GM06990 (cell line): Measurements from ENCODE around the gene HIP1R.

Experiments used
- DNase-seq: peaks from one replicate; pipeline ENCODE4 v3.0.0-alpha.2; 2011; ENCODE audit not compliant: insufficient read length; ENCODE audit errors: extremely low read depth
- H3K27me3 ChIP-seq: replicated peaks from 2 replicates; pipeline ENCODE4 v1.6.0; 2011; ENCODE audit warnings: low read length; ENCODE audit not compliant: control insufficient read depth, insufficient read depth
- H3K36me3 ChIP-seq: 2 replicates; pipeline ENCODE4 v1.5.1; 2011; ENCODE audit warnings: low read length; ENCODE audit not compliant: control insufficient read depth, insufficient read depth
- H3K4me3 ChIP-seq: replicated peaks from 2 replicates; pipeline ENCODE4 v1.5.1; 2011; ENCODE audit warnings: low read depth, mild to moderate bottlenecking, control low read depth, low read length
- CTCF ChIP-seq: IDR thresholded peaks from 2 replicates; pipeline ENCODE4 v1.5.1; 2011; ENCODE audit warnings: low read length, control low read depth, mild to moderate bottlenecking, inconsistent platforms; ENCODE audit not compliant: insufficient read depth, poor library complexity, severe bottlenecking

HIP1R gene

GRCh38 chr12:122811777-122812176 is 23.5 kb upstream of the HIP1R start:
- no peak for DNase-seq
- no peak for TF ChIP-seq CTCF
- no peaks in the 10 kb centered on the region for H3K27me3 ChIP-seq
- no peak overlapping the region for H3K4me3 ChIP-seq
- no peaks in the 10 kb centered on the region for H3K36me3 ChIP-seq

- no peak overlapping the region for H3K4me3 ChIP-seq
- peak; percentile 29 for DNase-seq
- H3K27me3 ChIP-seq = no peaks in the 10 kb centered on the region
- TF ChIP-seq CTCF = no peak
- H3K36me3 ChIP-seq = no peaks in the 10 kb centered on the region
Observed at GRCh38 chr12:122813310-122813713, 21.9 kb upstream of the HIP1R start.

GRCh38 chr12:122819209-122819785 is 16.0 kb upstream of the HIP1R start:
- Histone ChIP-seq H3K4me3 (no peak overlapping the region), H3K36me3 (no peaks in the 10 kb centered on the region), H3K27me3 (no peaks in the 10 kb centered on the region)
- TF ChIP-seq CTCF = no peak
- DNase-seq = no peak

GRCh38 chr12:122820138-122820537 is 15.1 kb upstream of the HIP1R start:
- no peak for DNase-seq
- no peak overlapping the region for H3K4me3 ChIP-seq
- no peak for TF ChIP-seq CTCF

GRCh38 chr12:122820838-122821271 is 14.4 kb upstream of the HIP1R start:
- Histone ChIP-seq H3K27me3 (no peaks in the 10 kb centered on the region), H3K4me3 (no peak overlapping the region), H3K36me3 (no peaks in the 10 kb centered on the region)
- peak; percentile 75 for DNase-seq
- TF ChIP-seq CTCF = no peak

More at GRCh38 chr12:122820138-122820537, 15.1 kb upstream of the HIP1R start:
- no peaks in the 10 kb centered on the region for H3K36me3 ChIP-seq
- no peaks in the 10 kb centered on the region for H3K27me3 ChIP-seq

GRCh38 chr12:122823429-122823828 is 11.8 kb upstream of the HIP1R start:
- no peaks in the 10 kb centered on the region for H3K27me3 ChIP-seq
- no peaks in the 10 kb centered on the region for H3K36me3 ChIP-seq
- no peak overlapping the region for H3K4me3 ChIP-seq
- no peak for DNase-seq
- TF ChIP-seq CTCF = no peak
